Measurements from ENCODE around the gene DLX2. TPM values are rescaled to one million over a fixed set of nuclear protein-coding genes. Genes with fewer than 3 reads are reported as not detected.
A peak's percentile ranks its signal among the peaks of the same experiment; 100 is the strongest.

DLX2 gene
- total and polyA plus RNA-seq, 12 donors = 0.06 to 0.49 (median 0.15) TPM; not detected in 5

GRCh38 chr2:172091000-172091641 is 11.6 kb downstream of the DLX2 start:
- 14 to 26% (median 24%) methylated on average over 13 of the region's 13 CpGs for WGBS, 4 donors
- DNase-seq = no peak
- intact Hi-C loops (cut with DNase I) = no loop called here
- H3K9me3 ChIP-seq (replicated peaks in 1 of 3) = no peaks in the 10 kb centered on the region
- TF ChIP-seq, protein P1, sequence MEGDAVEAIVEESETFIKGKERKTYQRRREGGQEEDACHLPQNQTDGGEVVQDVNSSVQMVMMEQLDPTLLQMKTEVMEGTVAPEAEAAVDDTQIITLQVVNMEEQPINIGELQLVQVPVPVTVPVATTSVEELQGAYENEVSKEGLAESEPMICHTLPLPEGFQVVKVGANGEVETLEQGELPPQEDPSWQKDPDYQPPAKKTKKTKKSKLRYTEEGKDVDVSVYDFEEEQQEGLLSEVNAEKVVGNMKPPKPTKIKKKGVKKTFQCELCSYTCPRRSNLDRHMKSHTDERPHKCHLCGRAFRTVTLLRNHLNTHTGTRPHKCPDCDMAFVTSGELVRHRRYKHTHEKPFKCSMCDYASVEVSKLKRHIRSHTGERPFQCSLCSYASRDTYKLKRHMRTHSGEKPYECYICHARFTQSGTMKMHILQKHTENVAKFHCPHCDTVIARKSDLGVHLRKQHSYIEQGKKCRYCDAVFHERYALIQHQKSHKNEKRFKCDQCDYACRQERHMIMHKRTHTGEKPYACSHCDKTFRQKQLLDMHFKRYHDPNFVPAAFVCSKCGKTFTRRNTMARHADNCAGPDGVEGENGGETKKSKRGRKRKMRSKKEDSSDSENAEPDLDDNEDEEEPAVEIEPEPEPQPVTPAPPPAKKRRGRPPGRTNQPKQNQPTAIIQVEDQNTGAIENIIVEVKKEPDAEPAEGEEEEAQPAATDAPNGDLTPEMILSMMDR (IDR thresholded peaks at IDR 0.05) = no peak
- no peak for TF ChIP-seq POLR2A (IDR thresholded peaks at IDR 0.05)
- peaks cover 12 to 23% of the 10 kb centered on the region in 2 donors for H3K4me1 ChIP-seq (replicated peaks in 1 of 2)
- H3K36me3 ChIP-seq (replicated peaks in 1 of 2) = no peaks in the 10 kb centered on the region
- peak overlapping the region in 1 of 5 donors; percentile 20 for H3K27ac ChIP-seq
- H3K27me3 ChIP-seq = peaks cover 99% of the 10 kb centered on the region
- no peak overlapping the region for H3K4me3 ChIP-seq

DNA sequence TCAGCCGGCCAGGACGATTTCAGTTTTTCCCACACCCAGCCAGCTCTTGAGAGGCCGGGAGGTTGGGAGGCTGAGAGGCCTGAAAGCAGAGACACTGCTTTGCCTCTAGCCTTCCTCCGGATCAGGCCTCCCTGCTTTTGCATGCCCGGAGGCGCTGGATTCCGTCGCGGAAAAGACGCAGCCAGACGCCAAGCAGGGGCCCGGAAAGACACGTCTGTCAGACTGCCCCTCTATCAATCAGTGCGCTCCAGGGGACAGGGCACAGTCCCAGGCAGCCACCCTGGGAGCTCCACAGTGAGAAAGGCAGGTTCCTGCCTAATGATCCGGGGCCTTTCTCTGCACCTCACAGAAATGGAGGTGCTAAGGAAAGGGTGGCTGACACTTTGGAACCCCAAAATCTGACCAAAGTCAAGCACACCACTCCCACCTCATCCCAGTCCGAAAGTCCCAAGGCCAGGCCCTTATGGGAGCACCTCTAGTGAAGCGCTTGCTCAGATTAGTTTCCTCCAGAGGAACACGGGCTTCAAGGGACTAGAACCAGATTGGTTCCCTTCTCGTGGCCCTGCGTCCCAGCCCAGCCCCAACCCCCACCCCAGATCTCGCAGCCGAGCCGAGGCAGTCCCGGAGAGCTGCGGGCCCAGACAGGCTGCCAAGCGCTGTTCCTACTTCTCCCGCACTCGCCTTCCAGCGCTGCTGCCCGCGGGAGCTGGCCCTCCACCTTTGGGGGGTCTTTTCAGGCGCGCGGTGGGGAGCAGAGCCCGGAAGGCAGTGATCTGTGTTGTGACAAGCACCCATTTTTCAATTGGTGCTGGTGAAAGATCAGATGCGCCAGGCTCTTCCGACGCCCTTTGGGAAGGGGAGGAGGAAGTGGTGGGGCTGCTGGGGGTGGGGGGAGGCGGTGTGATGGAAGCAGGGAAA is 12.4 kb downstream of the DLX2 start:
- no peak for DNase-seq
- TF ChIP-seq, protein P1 (IDR thresholded peaks at IDR 0.05) = no peak
- no peak for TF ChIP-seq POLR2A (IDR thresholded peaks at IDR 0.05)
- Histone ChIP-seq H3K4me1 (replicated peaks in 1 of 2) (peaks cover 12 to 21% of the 10 kb centered on the region in 2 donors), H3K27me3 (peaks cover 98% of the 10 kb centered on the region), H3K27ac (peak overlapping the region in 1 of 5 donors; percentile 20), H3K36me3 (replicated peaks in 1 of 2) (no peaks in the 10 kb centered on the region), H3K4me3 (no peak overlapping the region), H3K9me3 (replicated peaks in 1 of 3) (no peaks in the 10 kb centered on the region)
- intact Hi-C loops (cut with DNase I) = no loop called here
- WGBS, 4 donors = 11 to 15% (median 13%) methylated on average over 5 to 39 of the region's 39 CpGs

DNA sequence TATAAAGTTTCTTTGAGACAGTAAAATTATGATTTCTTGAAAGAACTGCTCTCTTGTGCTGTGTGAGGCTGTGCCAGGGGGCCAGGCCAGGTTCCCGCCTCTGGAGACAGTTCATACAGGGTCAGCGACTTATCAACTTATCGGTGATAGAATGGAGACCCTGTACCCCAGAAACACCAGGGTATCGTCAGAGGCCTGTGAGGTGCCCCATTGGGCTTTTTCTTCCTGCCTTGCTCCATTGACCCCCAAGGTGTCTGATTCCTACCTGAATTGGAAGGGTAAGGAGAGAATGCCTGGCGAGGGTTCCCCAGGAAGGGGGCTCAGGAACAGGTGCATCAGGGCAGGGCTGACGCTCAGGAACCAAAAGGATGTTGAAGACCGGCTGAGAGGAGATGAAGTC is 13.1 kb downstream of the DLX2 start:
- DNase-seq = no peak
- no peak overlapping the region for H3K4me3 ChIP-seq
- intact Hi-C loops (cut with DNase I) = no loop called here

More for the DNA sequence above, 13.1 kb downstream of the DLX2 start:
- Histone ChIP-seq H3K36me3 (replicated peaks in 1 of 2) (no peaks in the 10 kb centered on the region), H3K4me1 (replicated peaks in 1 of 2) (peaks cover 12 to 21% of the 10 kb centered on the region in 2 donors), H3K27ac (no peak overlapping the region), H3K9me3 (replicated peaks in 1 of 3) (no peaks in the 10 kb centered on the region), H3K27me3 (peaks cover 99% of the 10 kb centered on the region)
- 31 to 45% (median 42%) methylated on average over 7 of the region's 7 CpGs for WGBS, 4 donors
- no peak for TF ChIP-seq POLR2A (IDR thresholded peaks at IDR 0.05)
- TF ChIP-seq, protein P1 (IDR thresholded peaks at IDR 0.05) = no peak

Measured in adrenal gland (tissue), 12 donors.